Hypothalamus (tissue), 51 donors: ENCODE results near the gene AGBL4.

Source experiments
- DNase-seq, 51 donors: peaks; one replicate each; lab custom pipeline; 2025; lab: John Stamatoyannopoulos, UW

AGBL4 gene

GRCh38 chr1:48784301-48784700 is 1239.5 kb downstream of the AGBL4 start:
- DNase-seq: no peak

GRCh38 chr1:48777219-48777895 is 1246.4 kb downstream of the AGBL4 start:
- peak in 5 of 51 donors; percentile 5 to 17 (median 11) for DNase-seq

- DNase-seq: peak in 47 of 51 donors; percentile 14 to 90 (median 63)
These were observed 1247.1 kb downstream of the AGBL4 start, which contains the start of gene BEND5 for GRCh38 chr1:48776393-48777218. Gene BEND5 (minus strand): TSS chr1:48776891. CDS start chr1:48776831, 60 bp downstream.

GRCh38 chr1:48775831-48776392 is 1247.8 kb downstream of the AGBL4 start:
- DNase-seq: no peak

GRCh38 chr1:48773133-48773532 is 1250.6 kb downstream of the AGBL4 start:
- DNase-seq: no peak

- no peak for DNase-seq
These were observed 1251.5 kb downstream of the AGBL4 start for GRCh38 chr1:48772211-48772610.

- DNase-seq: no peak
These were observed 1252.2 kb downstream of the AGBL4 start for GRCh38 chr1:48771561-48771960.

- no peak for DNase-seq
These were observed 1255.7 kb downstream of the AGBL4 start for GRCh38 chr1:48767975-48768510.

GRCh38 chr1:48765335-48765734 is 1258.4 kb downstream of the AGBL4 start:
- DNase-seq: no peak

GRCh38 chr1:48761986-48762385 is 1261.8 kb downstream of the AGBL4 start:
- DNase-seq: peak in 6 of 51 donors; percentile 4 to 36 (median 13)

GRCh38 chr1:48761411-48761810 is 1262.3 kb downstream of the AGBL4 start:
- no peak for DNase-seq

- DNase-seq: no peak
These were observed 1262.9 kb downstream of the AGBL4 start for GRCh38 chr1:48760857-48761256.

GRCh38 chr1:48758976-48759375 is 1264.8 kb downstream of the AGBL4 start:
- DNase-seq: no peak

- DNase-seq: no peak
These were observed 1266.4 kb downstream of the AGBL4 start for GRCh38 chr1:48757363-48757762.

- DNase-seq: no peak
These were observed 1267.0 kb downstream of the AGBL4 start for GRCh38 chr1:48756683-48757316.

GRCh38 chr1:48753293-48753692 is 1270.5 kb downstream of the AGBL4 start:
- DNase-seq: no peak

GRCh38 chr1:48750109-48750508 is 1273.6 kb downstream of the AGBL4 start:
- peak in 1 of 51 donors; percentile 14 for DNase-seq

- no peak for DNase-seq
These were observed 1274.7 kb downstream of the AGBL4 start for GRCh38 chr1:48749068-48749467.

- peak in 1 of 51 donors; percentile 39 for DNase-seq
These were observed 1276.8 kb downstream of the AGBL4 start for GRCh38 chr1:48746906-48747305.

GRCh38 chr1:48744032-48744431 is 1279.7 kb downstream of the AGBL4 start:
- no peak for DNase-seq

GRCh38 chr1:48743480-48743879 is 1280.3 kb downstream of the AGBL4 start:
- DNase-seq: no peak
